ENCODE measurements around the gene CDK19. TPM values are rescaled to one million over a fixed set of nuclear protein-coding genes. Genes with fewer than 3 reads are reported as not detected.
A peak's percentile ranks its signal among the peaks of the same experiment; 100 is the strongest.

The CDK19 gene
- 10 to 100 TPM; 17.0 to 19.1 (median 18.7) TPM for total RNA-seq

DNA sequence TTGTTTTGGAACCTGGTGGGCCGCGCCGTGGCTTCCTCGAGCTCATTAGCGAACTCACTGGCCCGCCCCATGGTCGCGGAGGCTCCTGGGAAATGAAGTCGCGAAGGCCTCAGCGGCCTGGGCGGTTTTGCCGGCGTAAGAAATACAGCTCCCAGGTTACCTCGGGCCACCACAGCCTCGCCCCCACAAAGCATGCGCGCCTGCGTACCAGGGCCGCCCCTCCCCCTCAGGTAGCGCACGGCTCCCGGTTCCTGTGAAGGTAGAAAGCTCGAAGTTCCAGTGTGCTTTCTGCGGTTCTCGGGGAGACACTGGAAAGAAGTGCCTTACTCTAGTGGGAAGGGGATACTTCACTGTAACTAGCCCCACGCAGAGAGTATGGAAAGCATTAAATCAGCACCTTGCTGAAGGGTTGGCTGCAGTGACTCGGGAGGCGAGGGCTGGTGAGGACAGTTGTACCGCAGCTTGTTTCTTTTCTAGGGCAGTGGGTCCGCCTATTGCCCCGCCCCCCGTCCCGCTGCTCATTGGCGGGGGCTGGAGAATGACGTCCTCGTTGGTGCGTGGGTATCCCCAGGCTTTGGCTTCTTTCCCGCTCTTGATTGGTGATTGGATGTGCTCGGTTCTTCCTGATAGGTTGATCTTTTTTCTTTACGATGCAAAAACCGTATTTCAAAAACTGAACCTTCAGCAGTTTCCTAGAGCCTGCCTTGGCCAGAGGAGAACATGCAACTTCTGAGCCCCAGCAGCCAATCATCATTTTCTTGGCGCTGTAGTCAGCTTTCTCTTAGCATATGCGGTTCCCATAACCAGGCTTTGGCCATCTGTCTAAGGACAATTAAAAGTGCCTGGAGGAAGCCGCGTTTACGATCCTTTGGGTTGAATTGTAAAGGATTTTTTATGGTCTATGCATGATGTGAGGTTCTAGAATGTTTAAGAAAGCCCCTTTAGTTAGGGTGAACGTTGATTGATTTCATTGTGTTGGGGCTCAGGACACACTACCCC is at the start of gene CDK19:
CDK19 (minus strand) TSS at position 59 of the 999 bp plus-strand sequence. CDS start 333 bp downstream, outside the sequence.
- intact Hi-C loops (cut with DNase I; ENCODE audit: low total_unique reads): loop anchor here (10.0 kb wide), 1 partner anchor 59 kb away; the partner anchor contains the start of gene AMD1
- 1% methylated on average over 46 to 48 of the region's 48 CpGs for WGBS, 2 donors
- TF ChIP-seq CTCF (IDR thresholded peaks at IDR 0.05) (no peak), POLR2A (IDR thresholded peaks at IDR 0.05) (peak in 1 of 2 donors; percentile 26)
- DNase-seq (ENCODE audit: low spot score in 2 of 2): peak; percentile 98 to 100
- peak within 1 kb of the TSS; percentile 79 for H3K4me3 ChIP-seq (ENCODE audit: low read depth, poor library complexity, severe bottlenecking)

DNA sequence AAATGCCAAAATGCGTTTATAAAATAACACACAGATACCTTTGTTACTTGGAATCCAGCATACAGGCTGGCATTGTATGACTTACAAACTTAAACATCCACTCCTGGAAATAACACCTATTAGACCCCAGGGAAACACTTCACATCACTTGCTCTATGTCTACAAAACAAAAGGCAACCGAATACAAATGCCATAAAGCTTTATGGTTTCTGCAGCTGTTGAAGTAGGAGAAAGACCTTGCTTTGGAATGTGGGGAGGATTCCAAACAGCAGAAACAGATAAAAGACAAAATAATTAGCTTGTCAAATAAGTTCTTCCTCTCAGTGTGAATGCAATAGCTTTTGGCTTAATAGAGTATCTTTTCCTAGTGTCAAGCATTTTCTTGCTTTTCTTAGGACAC is 49.6 kb upstream of the CDK19 start:
- no peak overlapping the region for H3K4me3 ChIP-seq (ENCODE audit: low read depth, poor library complexity, severe bottlenecking)
- intact Hi-C loops (cut with DNase I; ENCODE audit: low total_unique reads): no loop called here
- no peak for TF ChIP-seq CTCF (IDR thresholded peaks at IDR 0.05)
- no peak for TF ChIP-seq POLR2A (IDR thresholded peaks at IDR 0.05)
- DNase-seq (ENCODE audit: low spot score in 2 of 2): no peak
- WGBS, 2 donors: 45 to 46% methylated on average over 2 of the region's 2 CpGs

DNA sequence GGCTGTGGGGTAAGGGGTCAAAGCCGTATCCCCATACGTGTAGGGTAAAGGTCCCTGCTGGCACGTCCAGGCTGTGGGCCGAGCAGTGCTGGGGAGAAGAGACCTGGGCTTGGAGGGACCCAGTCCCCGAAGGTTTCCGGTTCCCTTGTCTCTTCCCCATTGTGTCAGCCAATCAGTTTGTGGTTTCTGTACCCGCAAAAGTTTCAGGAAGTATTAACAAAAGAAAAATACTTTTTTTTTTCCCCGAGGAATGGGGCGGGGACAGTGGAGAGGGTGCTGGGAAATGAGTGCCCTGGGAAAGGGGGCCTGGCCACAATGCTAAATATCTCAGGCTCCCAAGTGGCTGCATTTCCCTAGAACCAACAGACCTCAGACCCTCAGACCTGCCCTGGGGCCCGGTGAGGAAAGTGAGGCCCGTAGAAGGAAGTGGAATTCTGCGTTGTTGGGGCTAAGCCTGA is 44.1 kb upstream of the CDK19 start:
- no peak overlapping the region for H3K4me3 ChIP-seq (ENCODE audit: low read depth, poor library complexity, severe bottlenecking)
- 80 to 85% methylated on average over 12 of the region's 12 CpGs for WGBS, 2 donors
- no peak for DNase-seq (ENCODE audit: low spot score in 2 of 2)
- intact Hi-C loops (cut with DNase I; ENCODE audit: low total_unique reads): no loop called here
- TF ChIP-seq CTCF (IDR thresholded peaks at IDR 0.05): no peak
- no peak for TF ChIP-seq POLR2A (IDR thresholded peaks at IDR 0.05)

GRCh38 chr6:110858562-110859214 is 43.4 kb upstream of the CDK19 start:
- H3K4me3 ChIP-seq (ENCODE audit: low read depth, poor library complexity, severe bottlenecking): no peak overlapping the region
- intact Hi-C loops (cut with DNase I; ENCODE audit: low total_unique reads): no loop called here
- DNase-seq (ENCODE audit: low spot score in 2 of 2): no peak
- TF ChIP-seq CTCF (IDR thresholded peaks at IDR 0.05) (no peak), POLR2A (IDR thresholded peaks at IDR 0.05) (no peak)
- 91 to 95% methylated on average over 30 of the region's 31 CpGs for WGBS, 2 donors

DNA sequence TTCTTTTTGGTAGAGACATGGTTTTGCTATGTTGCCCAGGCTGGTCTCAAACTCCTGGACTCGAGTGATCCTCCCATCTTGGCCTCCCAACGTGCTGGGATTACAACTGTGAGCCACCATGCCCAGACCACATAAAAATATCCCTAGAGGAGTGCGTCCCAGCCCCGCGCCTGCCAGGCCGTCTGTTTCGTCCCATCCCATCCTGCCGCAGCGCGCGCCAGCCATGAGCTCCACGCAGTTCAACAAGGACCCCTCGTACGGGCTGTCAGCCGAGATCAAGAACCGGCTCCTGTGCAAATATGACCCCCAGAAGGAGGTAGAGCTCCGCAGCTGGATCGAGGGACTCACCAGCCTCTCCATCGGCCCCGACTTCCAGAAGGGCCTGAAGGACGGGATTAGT is 42.7 kb upstream of the CDK19 start:
- intact Hi-C loops (cut with DNase I; ENCODE audit: low total_unique reads): no loop called here
- TF ChIP-seq POLR2A (IDR thresholded peaks at IDR 0.05) (no peak), CTCF (IDR thresholded peaks at IDR 0.05) (no peak)
- 97 to 98% methylated on average over 17 to 21 of the region's 21 CpGs for WGBS, 2 donors
- DNase-seq (ENCODE audit: low spot score in 2 of 2): no peak
- no peak overlapping the region for H3K4me3 ChIP-seq (ENCODE audit: low read depth, poor library complexity, severe bottlenecking)
